GM12874 (cell line): ENCODE measurements around the gene NOP10.

ENCODE experiments used
- TF ChIP-seq, protein P1 (sequence below): IDR thresholded peaks from 2 replicates; pipeline ENCODE4 v1.5.1; 2011; ENCODE audit warnings: low read depth, mild to moderate bottlenecking, control low read depth, low read length, moderate library complexity; ENCODE audit not compliant: insufficient read depth

Gene NOP10

GRCh38 chr15:34327906-34328305 lies 15.0 kb downstream of the NOP10 start:
- TF ChIP-seq, protein P1, sequence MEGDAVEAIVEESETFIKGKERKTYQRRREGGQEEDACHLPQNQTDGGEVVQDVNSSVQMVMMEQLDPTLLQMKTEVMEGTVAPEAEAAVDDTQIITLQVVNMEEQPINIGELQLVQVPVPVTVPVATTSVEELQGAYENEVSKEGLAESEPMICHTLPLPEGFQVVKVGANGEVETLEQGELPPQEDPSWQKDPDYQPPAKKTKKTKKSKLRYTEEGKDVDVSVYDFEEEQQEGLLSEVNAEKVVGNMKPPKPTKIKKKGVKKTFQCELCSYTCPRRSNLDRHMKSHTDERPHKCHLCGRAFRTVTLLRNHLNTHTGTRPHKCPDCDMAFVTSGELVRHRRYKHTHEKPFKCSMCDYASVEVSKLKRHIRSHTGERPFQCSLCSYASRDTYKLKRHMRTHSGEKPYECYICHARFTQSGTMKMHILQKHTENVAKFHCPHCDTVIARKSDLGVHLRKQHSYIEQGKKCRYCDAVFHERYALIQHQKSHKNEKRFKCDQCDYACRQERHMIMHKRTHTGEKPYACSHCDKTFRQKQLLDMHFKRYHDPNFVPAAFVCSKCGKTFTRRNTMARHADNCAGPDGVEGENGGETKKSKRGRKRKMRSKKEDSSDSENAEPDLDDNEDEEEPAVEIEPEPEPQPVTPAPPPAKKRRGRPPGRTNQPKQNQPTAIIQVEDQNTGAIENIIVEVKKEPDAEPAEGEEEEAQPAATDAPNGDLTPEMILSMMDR = no peak

DNA sequence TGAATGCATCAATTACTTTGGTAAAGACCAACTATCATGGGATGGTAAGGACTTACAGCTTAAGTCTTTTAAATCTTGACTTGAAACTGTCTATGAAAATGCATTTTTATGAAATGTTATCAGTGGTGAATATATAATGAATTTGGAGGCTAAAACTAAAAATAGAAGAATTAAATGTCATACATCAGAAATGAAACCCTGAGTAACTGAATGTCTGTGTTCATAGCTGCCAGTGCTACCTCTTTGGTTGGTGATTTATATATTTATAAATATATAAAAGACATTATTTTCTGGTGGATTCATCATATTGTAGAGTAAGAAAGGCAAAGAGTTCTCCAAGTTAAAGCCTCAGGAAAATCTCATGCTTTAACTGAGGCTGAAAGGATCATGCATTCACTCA lies 17.6 kb downstream of the NOP10 start:
- TF ChIP-seq, protein P1 = no peak

- TF ChIP-seq, protein P1 = no peak
Observed at GRCh38 chr15:34324933-34325332, 18.0 kb downstream of the NOP10 start.

DNA sequence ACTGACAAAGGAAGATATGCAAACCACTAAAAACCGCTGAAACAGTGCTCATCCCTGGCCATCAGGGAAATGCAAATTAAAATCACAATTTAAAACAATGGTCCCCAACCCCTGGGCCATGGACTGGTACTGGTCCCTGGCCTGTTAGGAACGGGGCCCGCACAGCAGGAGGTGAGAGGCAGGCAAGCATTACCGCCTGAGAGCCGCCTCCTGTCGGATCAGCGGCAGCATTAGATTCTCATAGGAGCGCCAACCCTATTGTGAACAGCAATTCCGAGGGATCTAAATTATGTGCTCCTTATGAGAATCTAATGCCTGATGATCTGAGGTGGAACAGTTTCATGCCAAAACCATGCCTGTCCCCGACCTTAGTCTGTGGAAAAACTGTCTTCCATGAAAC lies 19.7 kb downstream of the NOP10 start:
- TF ChIP-seq, protein P1 = no peak

- TF ChIP-seq, protein P1 = no peak
Observed at GRCh38 chr15:34318277-34319079, 24.5 kb downstream of the NOP10 start.

DNA sequence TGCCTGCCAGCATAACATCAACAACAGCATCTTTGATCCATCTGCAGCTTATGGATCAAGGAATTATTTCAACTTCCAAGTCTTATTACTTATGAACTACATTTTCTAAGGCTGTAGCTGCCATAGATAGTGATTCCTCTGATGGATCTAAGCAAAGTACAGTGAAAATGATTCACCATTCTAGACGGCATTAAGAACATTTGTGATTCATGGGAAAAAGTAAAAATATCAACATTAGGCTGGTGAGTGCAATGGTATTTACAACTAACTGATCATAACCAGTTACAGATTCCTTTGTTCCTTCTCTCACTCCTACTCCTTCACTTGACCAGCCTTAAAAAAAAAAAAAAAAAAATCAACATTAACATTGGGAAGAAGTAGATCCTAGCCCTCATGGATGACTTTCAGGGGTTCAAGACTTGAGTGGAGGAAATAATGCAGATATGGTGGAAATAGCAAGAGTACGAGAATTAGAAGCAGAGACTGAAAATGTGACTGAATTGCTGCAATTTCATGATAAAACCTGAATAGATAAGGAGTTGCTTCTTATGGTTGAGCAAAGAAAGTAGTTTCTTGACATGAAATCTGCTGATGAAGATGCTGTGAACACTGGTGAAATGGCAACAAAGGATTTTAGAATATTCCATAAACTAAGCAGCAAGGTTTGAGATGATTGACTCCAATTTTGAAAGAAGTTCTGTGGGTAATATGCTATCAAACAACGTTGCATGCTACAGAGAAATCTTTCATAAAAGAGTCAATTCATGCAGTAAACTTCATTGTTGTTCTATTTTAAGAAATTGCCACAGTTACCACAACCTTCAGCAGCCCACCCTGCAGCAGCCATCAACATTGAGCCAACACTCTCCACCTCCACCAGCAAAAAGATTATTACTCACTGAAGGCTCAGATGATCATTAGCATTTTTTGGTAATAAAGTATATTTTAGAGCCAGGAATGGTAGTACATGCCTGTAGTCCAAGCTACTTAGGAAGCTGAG lies 28.1 kb downstream of the NOP10 start:
- TF ChIP-seq, protein P1 = no peak

DNA sequence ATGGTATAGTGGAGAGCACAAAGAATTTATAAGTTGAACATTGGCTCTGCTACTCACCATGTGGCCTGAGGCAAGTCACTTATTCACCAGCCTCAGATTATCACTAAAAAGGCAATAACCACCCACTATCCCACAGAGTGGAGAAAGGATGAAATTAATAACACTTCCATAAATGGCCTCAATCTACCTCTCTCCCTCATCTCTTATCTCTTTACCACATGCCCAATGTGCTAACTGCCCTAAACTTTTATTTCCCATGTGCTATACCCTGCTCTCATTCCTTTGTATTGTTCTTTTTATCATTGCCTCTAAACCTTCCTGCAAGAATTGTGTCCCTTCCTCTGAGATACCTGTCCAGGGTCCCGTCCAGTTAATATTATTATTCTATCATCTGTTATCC lies 31.4 kb downstream of the NOP10 start:
- TF ChIP-seq, protein P1 = no peak
